COLO668 (cell line): ENCODE measurements around the gene NAGLU.

ENCODE experiments used
- DNase-seq: peaks from one replicate; lab custom pipeline; 2025; ENCODE audit not compliant: unreplicated experiment; lab: John Stamatoyannopoulos, UW

NAGLU gene

GRCh38 chr17:42536048-42536371 is at the start of gene NAGLU:
NAGLU (plus strand) TSS chr17:42536241; CDS start chr17:42536273, 32 bp downstream.
- peak; percentile 92 for DNase-seq

DNA sequence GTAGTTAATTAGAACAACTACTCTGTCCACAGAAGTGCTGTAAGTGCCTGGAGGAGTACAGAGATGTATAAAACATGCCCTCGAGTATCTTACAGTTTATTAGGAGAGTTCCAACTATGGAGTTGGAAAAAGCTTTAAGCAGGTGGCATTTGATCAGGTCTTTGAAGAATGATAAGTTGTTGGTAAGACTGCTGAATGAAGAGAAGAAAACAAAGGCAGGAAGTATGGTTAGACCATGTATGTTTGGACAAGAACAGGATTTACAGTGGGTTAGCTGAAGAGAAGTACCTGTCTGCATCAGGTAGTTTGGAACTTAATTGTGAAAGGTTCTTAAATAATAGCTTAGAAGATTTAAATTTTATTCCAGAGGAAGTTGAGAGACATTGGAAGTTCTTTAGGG is 48.0 kb upstream of the NAGLU start:
- no peak for DNase-seq

DNA sequence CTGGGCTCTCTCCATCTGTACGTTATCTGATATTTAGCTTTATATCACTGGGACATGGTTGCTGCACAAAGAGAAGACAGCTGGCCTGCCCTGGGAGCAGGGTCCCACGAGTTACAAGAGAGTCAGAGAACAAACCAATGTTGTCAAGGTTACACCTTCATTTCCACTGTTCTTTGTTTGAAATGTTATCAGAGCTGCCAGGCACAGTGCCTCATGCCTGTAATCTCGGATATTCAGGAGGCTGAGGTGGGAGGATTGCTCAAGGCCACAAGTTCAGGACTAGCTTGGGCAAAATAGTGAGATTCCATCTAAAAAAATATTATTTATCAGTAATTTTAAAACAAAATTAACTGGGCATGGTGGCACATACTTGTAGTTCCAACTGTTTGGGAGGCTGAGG is 42.7 kb upstream of the NAGLU start:
- DNase-seq, result no peak

GRCh38 chr17:42494673-42495072 is 41.4 kb upstream of the NAGLU start:
- DNase-seq, result no peak

- DNase-seq, result no peak
Observed at GRCh38 chr17:42498828-42499227, 37.2 kb upstream of the NAGLU start.

DNA sequence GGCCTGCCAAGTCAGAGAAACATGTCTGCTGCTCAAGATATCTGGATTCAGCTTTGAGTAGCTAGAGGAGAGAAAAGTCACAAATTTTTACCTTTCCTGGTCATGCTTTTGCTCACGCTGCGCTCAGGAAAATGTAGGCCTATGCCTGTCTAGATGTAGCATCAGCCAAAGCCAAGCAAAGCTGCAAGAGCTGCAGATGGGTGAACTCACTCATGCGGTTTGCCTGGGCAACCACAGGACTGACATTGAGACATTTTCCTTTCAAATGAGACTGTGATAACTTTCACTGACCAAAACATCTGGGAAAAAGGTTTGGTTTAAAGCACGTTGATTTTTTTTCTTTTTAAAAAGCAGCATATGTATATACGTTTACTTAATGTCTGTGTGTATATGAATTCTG is 34.0 kb upstream of the NAGLU start:
- no peak for DNase-seq

- no peak for DNase-seq
Observed at GRCh38 chr17:42502926-42503325, 33.1 kb upstream of the NAGLU start.

- DNase-seq, result no peak
Observed at GRCh38 chr17:42507671-42508070, 28.4 kb upstream of the NAGLU start.

- no peak for DNase-seq
Observed at GRCh38 chr17:42508426-42509165, 27.4 kb upstream of the NAGLU start.

- no peak for DNase-seq
Observed at GRCh38 chr17:42509409-42509808, 26.6 kb upstream of the NAGLU start.

DNA sequence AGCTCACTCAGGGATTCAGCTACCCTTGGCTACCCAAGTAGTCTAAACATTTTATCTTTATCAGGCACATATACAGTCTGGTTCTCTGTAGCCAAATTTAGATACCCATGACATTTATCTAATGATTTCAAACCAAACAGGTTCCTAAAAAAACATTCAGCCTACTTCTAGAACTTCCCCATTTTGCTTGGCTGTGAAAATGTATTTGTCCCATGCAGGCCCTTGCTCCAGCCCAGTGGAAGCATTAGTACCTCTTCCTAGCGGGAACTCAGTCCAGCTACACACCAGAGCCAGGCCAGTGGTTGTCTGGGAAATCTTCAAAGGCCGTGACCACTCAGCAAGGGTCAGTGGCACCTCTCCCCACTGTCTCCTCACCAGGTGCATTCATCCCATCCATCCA is 26.2 kb upstream of the NAGLU start:
- DNase-seq, result no peak

GRCh38 chr17:42512246-42512645 is 23.8 kb upstream of the NAGLU start:
- DNase-seq, result no peak

- DNase-seq, result no peak
Observed at GRCh38 chr17:42512733-42513251, 23.2 kb upstream of the NAGLU start.

DNA sequence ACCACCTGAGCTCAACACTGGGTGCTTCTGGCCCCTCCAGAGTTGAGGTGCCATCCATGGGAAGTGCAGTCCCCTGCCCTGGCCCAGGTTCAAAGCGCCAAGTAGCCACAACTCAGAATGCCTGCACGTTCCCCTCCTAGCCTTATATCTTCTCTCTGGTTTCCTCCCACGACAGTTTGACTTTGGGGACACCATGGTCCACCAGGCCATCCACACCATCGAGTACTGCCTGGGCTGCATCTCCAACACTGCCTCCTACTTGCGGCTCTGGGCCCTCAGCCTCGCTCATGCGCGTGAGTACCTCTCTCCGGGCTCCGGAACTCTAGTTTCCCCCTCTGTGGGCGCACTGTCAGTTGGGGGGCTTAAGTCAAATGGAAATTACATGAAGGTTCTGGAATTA is 22.4 kb upstream of the NAGLU start:
- no peak for DNase-seq

- no peak for DNase-seq
Observed at GRCh38 chr17:42514279-42514678, 21.8 kb upstream of the NAGLU start.

DNA sequence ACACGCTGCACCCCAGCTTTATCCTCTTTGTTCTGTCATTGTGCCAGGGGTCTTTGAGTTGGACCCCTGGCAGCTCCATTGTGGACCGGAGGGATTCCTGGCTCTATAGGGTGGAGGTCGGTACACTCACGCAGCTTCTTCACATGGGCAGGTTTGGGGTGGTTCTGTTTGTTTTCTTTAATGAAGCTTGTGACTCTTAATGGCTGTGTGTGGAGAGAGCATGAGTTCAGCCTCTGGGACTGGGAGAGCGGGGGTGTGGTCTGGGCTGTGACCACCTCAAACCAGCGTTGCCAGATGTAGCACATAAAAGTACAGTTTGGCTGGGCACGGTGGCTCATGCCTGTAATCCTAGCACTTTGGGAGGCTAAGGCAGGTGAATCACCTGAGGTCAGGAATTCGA is 21.2 kb upstream of the NAGLU start:
- no peak for DNase-seq

DNA sequence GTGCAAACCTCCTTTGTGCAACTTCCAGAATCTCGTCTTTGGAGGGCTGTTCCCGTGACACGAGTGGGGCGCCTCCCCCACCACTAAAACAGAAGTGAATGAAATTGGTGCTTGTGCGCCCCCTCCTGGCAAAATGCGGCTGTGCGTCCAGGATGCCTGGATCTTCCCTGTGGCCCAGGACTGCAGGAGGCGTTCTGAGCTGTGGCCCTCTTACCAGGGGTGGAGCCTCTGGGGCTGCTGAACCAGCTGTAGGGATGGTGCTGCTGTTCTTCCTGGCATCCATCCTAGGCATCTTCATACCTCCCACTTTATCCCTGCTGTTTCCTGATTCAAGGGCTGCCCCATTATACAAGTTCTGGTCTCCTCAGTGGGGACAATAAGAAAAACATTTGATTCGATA is 18.5 kb upstream of the NAGLU start:
- peak; percentile 51 for DNase-seq

DNA sequence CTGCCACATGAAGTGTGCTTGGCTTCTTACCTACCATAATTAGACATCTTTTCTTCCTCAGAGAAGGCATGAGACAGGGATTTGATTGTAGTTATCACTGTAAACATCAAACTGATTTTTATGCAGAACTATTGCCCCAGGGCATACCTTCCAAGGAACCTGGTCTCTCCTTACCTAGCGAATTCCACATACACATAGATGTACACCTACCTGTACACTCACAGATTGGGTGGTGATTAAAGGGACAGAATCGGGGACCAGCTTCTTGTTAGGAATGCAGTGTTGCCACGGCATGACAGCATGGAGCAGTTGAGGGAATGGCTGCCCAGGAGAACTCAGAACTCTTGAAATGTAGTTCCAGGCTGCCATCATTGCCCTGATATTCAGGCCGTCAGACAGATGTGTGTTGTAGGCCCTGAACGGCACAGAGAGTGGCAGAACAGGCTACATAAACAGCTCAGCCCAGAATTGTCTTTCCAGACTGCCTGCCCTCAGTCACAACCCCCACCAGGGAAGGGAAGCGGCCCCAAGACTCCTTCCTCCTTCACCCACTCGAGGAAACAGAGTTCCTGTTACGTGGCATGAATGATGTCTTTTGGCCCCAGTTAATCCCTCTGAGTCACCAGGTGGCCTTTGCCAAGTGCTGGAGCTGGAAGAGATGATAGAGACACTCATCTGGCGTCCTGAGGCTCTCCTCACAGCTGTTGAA is 17.8 kb upstream of the NAGLU start:
- no peak for DNase-seq

DNA sequence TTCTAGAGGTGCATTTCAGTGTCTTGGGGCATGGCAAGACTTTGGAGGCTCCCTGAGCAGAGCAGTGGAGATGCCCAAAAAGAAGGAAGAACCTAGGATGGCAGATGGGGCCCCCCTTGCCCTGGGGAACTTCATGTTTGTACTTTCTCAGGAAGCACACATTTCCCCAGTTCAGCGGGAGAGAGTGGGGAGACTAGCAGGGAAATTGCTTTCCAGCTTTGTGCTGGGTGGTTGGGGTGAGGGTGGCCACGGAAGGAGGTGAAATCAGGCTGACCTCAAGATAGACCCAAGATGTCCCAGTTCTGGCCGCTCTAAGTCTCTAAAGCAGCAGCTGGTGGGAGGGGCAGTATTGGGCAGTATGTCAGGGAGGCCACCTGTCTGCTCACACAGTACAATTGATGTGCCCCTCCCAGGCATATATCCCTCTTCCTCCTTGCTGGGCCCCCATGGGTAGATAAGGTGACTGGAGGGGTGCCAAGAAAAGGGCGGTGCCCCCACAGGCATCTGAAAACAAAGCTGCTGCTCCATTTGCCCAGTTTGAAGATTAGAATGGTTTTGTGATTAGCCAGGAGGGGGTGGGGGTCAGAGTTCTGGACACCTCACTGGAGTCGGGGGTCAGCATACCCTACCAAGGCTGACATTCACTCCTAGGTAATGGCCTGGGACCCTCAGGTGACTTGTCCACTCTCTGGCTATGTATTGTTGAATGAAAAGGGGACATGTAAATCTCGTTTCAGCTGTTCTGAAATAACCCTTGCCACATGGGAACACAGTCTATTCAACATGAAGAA is 17.1 kb upstream of the NAGLU start:
- DNase-seq, result no peak

DNA sequence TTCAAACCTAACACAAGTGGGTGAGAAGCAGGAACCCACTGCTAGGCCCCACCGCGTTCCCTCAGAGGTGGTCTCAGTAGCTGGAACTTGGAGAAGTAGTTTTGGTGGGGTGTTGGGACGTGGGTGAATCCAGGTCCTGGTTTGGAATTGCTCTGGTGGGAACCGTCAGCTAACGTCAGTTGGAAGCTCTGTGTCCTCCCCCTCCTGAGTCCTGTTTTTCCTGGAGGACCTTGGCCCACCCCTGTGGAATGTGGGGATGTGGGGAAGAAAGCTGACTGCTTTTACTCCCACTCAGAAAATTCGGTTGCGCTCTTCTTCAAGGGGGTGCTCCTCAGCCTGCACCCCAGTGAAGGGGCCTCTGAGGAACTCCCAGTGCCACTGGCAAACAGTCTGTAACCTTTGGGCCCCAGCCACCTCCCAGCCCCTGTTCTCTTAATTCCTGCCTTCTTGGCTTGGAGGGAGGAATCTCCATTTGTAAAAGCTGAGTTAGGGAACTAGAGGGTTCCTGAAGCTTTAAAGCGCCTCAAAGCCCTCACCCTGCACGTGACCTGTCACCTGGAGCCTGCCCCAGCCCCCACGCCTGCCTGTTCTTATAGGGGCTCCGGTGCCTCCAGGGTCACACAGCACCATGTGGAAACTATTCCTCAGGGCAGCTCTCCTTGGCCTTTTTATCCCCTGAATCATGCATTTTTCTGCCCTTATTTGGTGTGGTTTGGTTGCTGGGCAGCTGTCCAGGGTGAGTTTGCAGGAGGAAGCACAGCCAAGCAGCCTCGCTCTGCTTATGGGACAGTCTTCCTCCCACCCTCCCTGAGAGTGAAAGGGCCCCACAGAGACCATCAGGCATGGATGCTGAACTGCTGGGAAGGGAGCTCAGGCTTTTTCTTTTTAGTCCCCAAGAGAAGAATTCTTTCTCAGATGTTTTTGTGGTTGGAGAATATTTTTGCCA is 16.2 kb upstream of the NAGLU start:
- DNase-seq, result no peak

- no peak for DNase-seq
Observed at GRCh38 chr17:42520540-42520951, 15.5 kb upstream of the NAGLU start.
